ENCODE data around the gene ERAL1.
"Not testable (repeated sequence)": the region's sequence is repeated elsewhere in the genome, so short reads cannot be mapped to it uniquely, and the experiment has no call there.

ERAL1 gene

DNA sequence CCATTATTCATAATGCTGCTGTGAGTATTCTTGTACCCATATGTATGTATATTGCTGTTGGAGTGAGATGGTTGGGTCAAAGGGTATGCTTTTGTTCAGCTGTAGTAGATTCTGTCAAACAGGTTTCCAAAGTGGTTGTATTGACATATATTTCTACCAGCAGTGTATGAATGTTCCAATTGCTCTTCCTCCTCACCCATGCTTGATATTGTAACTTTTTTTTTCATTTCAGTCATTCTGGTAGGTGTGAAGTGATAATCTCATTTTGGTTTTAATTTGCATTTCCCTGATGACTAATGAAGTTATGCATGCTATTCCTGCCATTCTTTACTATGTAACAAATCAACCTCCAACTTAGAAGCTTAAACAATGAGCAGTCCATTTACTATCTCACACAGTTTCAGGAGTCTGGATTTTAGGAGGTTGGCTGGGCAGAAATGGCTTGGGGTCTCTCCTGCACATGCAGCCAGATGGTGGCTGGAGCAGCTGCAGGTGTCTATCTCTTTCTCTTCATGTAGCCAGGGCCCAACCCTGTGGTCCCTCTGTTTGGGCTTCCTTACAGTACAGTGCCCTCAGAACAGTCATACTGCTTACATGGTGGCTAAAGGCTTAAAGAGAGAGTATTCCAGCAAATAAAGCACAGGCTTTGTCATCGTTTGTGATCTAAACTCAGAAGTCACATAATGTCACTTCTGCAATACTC, 21.2 kb downstream of the ERAL1 start:
- TF ChIP-seq FOXA1 (IDR thresholded peaks at IDR 0.05): no peak
- TF ChIP-seq ELF4 (IDR thresholded peaks at IDR 0.05): no peak
- no peak for TF ChIP-seq ARNT (IDR thresholded peaks at IDR 0.05)
- no peak for TF ChIP-seq BHLHE40 (IDR thresholded peaks at IDR 0.05; ENCODE audit: borderline replicate concordance)
- no peak for TF ChIP-seq LEF1 (IDR thresholded peaks at IDR 0.05; ENCODE audit: borderline replicate concordance)
- no peak for TF ChIP-seq NFRKB (IDR thresholded peaks at IDR 0.05)
- no peak for TF ChIP-seq FOXK2 (IDR thresholded peaks at IDR 0.05)
- TF ChIP-seq SUZ12 (IDR thresholded peaks at IDR 0.05): no peak
- TF ChIP-seq L3MBTL2 (conservative IDR thresholded peaks at IDR 0.05): no peak
- TF ChIP-seq TARDBP (IDR thresholded peaks at IDR 0.05): no peak
- TF ChIP-seq ZNF384 (IDR thresholded peaks at IDR 0.05): no peak
- no peak for TF ChIP-seq CTBP1 (IDR thresholded peaks at IDR 0.05; ENCODE audit: borderline replicate concordance)
- no peak for TF ChIP-seq SP1 (IDR thresholded peaks at IDR 0.05)
- TF ChIP-seq, protein P1, sequence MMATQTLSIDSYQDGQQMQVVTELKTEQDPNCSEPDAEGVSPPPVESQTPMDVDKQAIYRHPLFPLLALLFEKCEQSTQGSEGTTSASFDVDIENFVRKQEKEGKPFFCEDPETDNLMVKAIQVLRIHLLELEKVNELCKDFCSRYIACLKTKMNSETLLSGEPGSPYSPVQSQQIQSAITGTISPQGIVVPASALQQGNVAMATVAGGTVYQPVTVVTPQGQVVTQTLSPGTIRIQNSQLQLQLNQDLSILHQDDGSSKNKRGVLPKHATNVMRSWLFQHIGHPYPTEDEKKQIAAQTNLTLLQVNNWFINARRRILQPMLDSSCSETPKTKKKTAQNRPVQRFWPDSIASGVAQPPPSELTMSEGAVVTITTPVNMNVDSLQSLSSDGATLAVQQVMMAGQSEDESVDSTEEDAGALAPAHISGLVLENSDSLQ (IDR thresholded peaks at IDR 0.05): no peak
- TF ChIP-seq HDGF (IDR thresholded peaks at IDR 0.05; ENCODE audit: borderline replicate concordance): no peak
- no peak for TF ChIP-seq FOXM1 (IDR thresholded peaks at IDR 0.05; ENCODE audit: borderline replicate concordance)
- POLR2A ChIA-PET: no interaction called here
- CTCF ChIA-PET: no interaction called here
- DNase-seq (ENCODE audit: extremely low spot score): no peak

DNA sequence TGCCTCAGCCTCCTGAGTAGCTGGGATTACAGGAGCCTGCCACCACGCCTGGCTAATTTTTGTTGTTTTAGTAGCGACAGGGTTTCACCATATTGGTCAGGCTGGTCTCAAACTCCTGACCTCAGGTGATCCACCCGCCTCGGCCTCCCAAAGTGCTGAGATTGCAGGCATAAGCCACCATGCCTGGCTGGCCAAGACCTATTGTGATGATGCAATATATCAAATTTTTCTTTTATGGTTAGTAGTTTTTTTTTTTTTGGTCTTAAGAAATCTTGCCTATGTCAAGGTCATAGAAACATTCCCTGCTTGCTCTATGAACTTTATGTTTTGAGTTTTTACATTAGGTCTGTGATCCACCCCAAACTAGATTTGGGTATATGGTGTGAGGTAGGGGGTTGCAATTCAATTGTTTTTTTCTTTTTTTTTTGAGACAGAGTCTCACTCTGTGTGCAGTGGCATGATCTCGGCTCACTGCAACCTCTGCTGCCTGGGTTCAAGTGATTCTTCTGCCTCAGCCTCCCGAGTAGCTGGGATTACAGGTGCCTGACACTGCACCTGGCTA, 22.4 kb downstream of the ERAL1 start:
- POLR2A ChIA-PET; DNase-seq (ENCODE audit: extremely low spot score); CTCF ChIA-PET: not testable (repeated sequence)

DNA sequence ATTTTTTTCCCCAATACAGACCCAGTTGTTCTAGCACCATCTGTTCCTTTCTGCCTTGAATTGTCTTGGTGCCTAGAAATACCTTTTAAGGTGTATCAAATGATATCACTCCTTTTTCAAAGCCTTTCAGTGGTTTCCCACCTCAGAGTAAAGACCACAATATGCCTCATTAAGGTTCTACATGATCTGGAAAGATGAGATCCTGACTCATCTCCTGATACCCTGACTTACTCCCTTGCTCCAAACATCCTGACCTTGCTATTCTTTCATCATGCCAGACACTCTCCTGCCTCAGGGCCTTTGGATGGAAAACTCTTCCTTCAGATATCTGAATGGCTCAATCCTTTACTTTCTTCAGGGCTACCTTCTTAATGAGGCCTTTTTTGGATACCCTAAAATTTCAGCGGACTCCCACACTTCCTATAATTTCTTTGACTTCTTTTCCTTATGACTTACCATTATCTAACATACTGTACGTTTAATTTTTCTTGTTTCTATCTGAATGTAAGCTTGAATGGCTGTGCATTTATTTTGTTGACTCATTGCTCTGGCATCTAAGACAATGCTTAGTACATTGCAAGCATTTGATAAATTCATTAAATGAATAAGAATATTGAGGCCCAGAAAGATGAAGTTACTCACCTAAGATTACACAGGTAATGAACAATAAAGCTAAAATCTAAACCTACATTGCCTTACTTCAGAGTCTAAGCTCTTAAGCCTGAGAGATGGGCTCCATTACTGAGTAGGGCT, 23.5 kb downstream of the ERAL1 start:
- ChIA-PET CTCF (interaction anchor here (1.8 kb wide), 1 partner anchor 115 kb away, joined by 9 read pairs; no protein-coding TSS in a partner anchor), POLR2A (interaction anchor here (1.1 kb wide), 1 partner anchor 153 kb away, joined by 4 read pairs; no protein-coding TSS in a partner anchor)
- no peak for DNase-seq (ENCODE audit: extremely low spot score)
- TF ChIP-seq SP1 (IDR thresholded peaks at IDR 0.05) (no peak), ELF4 (IDR thresholded peaks at IDR 0.05) (no peak), FOXK2 (IDR thresholded peaks at IDR 0.05) (no peak), ARNT (IDR thresholded peaks at IDR 0.05) (no peak), CTBP1 (IDR thresholded peaks at IDR 0.05; ENCODE audit: borderline replicate concordance) (no peak), FOXA1 (IDR thresholded peaks at IDR 0.05) (no peak), L3MBTL2 (conservative IDR thresholded peaks at IDR 0.05) (no peak), NFRKB (IDR thresholded peaks at IDR 0.05) (no peak)
- TF ChIP-seq, protein P1 (IDR thresholded peaks at IDR 0.05): no peak

DNA sequence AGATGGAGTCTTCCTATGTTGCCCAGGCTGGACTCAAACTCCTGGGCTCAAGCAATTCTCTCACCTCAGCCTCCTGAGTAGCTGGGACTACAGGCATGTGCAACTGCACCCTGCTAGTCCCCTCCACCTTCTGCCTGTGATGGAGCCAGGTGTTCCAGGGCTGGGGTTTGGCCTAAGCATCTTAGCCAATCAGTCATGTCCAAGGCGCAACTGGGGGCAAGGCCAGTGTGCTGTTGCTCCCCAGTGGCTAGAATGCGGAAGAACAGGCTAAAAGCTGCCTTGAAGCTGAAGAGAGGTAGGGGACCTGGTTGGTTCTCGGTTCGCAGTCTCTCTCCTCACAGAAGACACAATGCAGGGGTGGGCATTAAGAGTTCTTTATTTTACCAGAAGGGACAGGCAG, 24.2 kb downstream of the ERAL1 start:
- DNase-seq (ENCODE audit: extremely low spot score): peak; percentile 32

DNA sequence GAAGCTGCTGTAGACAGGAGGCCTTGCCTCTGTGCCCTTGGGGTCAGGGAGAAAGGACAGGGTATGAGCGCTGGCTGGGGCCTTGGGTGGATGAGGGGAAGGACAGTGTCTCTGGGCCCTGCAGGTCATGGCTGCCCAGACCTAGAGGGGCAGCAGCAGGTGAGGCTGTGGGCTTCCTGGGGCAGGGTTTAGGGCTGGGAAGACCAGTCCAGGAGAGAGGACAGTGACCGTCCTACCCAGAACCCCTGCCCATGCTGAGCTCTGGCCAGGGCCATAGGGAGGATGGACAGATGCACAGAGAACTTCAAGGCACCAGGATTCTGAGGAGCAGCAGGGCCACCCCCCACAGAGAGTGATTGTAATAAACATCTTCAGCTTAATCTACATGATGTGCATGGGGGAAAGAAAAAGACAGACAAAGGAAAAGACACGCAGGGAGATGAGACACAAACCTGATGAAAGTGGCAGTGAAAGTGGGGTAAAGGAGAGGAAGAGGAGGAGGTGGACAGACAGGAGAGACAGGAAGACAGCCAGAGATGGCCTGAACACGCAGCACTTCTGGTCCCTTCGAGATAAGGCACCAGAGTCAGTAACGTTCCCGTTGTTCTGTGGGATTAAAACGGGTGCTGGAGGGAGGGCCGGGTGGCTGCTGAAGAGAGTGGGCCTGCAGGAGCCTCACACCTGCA, 25.2 kb downstream of the ERAL1 start:
- POLR2A ChIA-PET: interaction anchor here (1.1 kb wide), 1 partner anchor 152 kb away, joined by 5 read pairs; the partner anchor contains the start of gene NEK8
- DNase-seq (ENCODE audit: extremely low spot score): no peak
- CTCF ChIA-PET: interaction anchor here (1.8 kb wide), 1 partner anchor 117 kb away, joined by 9 read pairs; no protein-coding TSS in a partner anchor
- TF ChIP-seq ELF4 (IDR thresholded peaks at IDR 0.05): no peak
- TF ChIP-seq FOXK2 (IDR thresholded peaks at IDR 0.05): no peak
- TF ChIP-seq LEF1 (IDR thresholded peaks at IDR 0.05; ENCODE audit: borderline replicate concordance): no peak
- TF ChIP-seq HDGF (IDR thresholded peaks at IDR 0.05; ENCODE audit: borderline replicate concordance): no peak
- no peak for TF ChIP-seq BHLHE40 (IDR thresholded peaks at IDR 0.05; ENCODE audit: borderline replicate concordance)
- no peak for TF ChIP-seq SP1 (IDR thresholded peaks at IDR 0.05)
- TF ChIP-seq FOXM1 (IDR thresholded peaks at IDR 0.05; ENCODE audit: borderline replicate concordance): no peak
- TF ChIP-seq ARNT (IDR thresholded peaks at IDR 0.05): no peak
- TF ChIP-seq CTBP1 (IDR thresholded peaks at IDR 0.05; ENCODE audit: borderline replicate concordance): no peak
- no peak for TF ChIP-seq SUZ12 (IDR thresholded peaks at IDR 0.05)

More for the DNA sequence above, 24.2 kb downstream of the ERAL1 start:
- no peak for TF ChIP-seq NFRKB (IDR thresholded peaks at IDR 0.05)
- no peak for TF ChIP-seq ARNT (IDR thresholded peaks at IDR 0.05)
- no peak for TF ChIP-seq SUZ12 (IDR thresholded peaks at IDR 0.05)
- TF ChIP-seq LEF1 (IDR thresholded peaks at IDR 0.05; ENCODE audit: borderline replicate concordance): no peak
- TF ChIP-seq BHLHE40 (IDR thresholded peaks at IDR 0.05; ENCODE audit: borderline replicate concordance): no peak
- TF ChIP-seq, protein P1 (IDR thresholded peaks at IDR 0.05): no peak
- no peak for TF ChIP-seq CTBP1 (IDR thresholded peaks at IDR 0.05; ENCODE audit: borderline replicate concordance)
- TF ChIP-seq TARDBP (IDR thresholded peaks at IDR 0.05): no peak
- no peak for TF ChIP-seq SP1 (IDR thresholded peaks at IDR 0.05)
- no peak for TF ChIP-seq L3MBTL2 (conservative IDR thresholded peaks at IDR 0.05)
- TF ChIP-seq FOXM1 (IDR thresholded peaks at IDR 0.05; ENCODE audit: borderline replicate concordance): no peak
- no peak for TF ChIP-seq ZNF384 (IDR thresholded peaks at IDR 0.05)
- no peak for TF ChIP-seq ELF4 (IDR thresholded peaks at IDR 0.05)
- ChIA-PET CTCF (interaction anchor here (1.8 kb wide), 1 partner anchor 116 kb away, joined by 9 read pairs; no protein-coding TSS in a partner anchor), POLR2A (interaction anchor here (1.1 kb wide), 2 partner anchors 151 to 154 kb away, joined by 4 to 5 read pairs; partner anchors contain the start of gene NEK8)
